NCI-H1105 treated with DMSO at 0.1 percent for 48 hours (cell line): ENCODE data around the gene CX3CR1.

Experiments used
- DNase-seq: peaks from one replicate; lab custom pipeline; 2025; lab: John Stamatoyannopoulos, UW

The CX3CR1 gene

DNA sequence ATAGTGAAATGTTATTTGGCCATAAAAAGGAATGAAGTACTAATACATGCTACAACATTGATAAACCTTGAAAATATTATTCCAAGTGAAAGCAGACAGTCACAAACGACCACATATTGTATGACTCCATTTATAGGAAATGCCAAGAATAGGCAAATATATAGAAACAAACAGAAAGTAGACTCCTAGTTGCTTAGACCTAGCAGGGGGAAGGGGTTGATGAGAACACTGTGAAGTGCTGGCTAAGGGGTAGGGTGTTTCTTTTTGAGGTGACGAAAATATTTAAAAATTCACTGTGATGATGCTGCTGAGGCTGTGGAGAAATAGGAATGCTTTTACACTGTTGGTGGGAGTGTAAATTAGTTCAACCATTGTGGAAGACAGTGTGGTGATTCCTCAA, 56.9 kb downstream of the CX3CR1 start:
- no peak for DNase-seq

DNA sequence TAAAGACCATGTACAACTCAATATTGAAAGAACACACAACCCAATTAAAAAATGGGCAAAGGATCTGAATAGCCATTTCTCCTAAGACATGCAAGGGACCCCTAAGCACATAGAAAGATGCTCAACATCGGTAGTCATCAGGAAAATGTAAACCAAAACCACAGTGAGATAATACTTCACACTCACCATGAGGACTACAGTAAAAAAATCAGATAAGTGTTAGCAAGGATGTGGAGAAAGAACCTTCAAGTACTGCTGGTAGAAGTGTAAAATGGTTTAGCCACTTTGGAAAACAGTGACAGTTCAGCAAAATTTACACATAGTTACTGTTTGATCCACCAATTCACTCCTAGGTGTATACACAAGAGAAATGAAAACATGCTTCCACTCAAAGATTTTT, 57.4 kb downstream of the CX3CR1 start:
- no peak for DNase-seq

DNA sequence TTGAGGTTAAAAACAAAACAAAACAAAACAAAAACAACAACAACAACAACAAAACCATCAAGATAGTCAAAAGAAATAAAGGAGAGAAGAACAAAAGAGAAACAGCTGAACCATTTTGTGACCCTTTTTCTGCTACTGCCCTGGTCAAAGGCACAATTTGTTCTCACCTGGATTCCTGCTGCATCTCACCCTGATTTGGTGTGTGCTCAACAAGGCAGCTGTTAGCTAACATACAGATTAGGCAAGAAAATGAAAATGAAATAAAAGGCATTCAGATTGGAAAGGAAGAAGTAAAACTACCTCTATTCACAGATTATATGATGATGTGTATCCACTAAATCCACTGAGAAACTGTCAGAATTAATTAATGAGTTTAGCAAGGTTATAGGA, 58.7 kb downstream of the CX3CR1 start:
- DNase-seq: no peak

DNA sequence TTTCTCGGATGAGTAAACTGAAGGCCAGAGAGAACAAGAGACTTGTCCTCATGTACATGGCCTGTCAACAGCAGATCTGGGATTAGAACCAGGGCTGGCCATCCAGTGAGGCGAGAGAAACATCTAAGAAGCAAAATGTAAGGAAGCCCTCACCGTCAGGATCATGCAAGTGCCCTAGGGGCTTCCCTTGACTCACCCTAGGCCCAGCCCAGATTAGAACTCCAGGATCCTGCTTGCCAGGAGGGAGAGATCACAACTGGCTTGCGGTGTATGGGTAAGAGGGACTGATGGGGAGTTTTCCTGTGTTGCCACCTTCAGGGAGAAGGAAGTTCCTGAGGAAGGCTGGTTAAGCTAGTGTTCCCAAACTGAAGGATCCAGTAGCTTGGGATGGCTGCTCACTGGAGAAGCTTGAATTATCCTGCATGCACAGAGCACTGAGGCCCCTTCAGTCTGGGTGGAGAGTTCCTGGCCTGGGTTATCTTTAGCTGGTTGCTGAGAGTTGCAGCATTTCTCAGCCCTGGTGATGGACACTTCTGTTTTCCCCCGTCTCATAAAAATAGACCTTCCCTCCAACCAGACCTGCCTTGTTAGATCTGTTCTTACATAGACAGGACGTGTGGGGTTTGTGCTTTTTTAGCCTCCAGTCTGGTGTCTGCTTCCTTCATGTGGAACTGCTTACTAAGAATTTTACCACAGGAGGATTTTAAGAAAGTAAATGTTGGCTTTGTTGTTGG, 59.3 kb downstream of the CX3CR1 start:
- DNase-seq: no peak

DNA sequence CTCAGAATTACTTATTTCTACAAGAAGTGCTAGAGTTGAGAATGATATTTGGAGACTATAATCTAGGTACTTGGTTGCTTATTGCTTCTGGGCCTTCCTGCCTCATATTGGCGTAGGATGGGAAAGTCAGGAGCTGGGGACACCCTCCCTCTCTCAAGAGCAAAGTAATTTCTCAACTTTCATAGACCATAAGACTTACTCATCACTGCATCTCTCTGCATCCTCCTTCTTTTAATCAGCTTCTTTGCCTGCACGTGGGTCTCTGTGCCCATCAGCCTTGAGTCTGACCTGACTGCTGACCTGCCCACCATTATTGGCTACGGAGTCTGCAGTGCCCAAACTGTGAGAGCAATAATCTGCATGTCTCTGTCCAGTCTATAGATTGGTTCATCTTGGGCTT, 60.1 kb downstream of the CX3CR1 start:
- DNase-seq: no peak

DNA sequence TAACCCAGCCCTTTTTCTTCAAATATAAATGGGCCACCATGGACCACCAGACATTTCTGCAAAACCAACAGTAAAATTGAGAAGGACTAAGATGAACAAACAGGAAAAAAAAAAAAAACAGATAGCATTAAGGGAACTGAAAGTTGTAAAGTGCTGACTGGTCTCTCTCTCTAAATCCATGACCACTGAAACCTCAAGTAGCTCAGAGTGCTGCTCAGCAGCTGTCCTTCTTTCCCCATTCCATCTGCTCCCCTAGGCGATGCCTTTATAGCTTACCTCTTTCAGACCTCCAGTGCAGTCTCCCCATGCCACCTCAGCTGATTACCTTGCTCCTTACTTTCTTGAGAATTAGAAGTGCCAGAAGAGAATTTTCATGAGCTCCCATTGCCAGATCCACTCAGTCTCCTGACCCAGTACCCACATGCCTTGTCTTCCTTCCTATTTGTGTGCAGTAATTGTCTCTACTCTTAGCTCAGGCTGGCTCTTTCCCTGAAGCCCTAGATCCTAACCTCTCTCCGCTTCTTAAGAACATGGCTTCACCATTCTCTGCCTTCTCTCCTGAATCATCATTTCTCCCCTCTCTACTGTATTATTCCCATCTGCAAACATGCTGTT, 63.6 kb downstream of the CX3CR1 start:
- no peak for DNase-seq

DNA sequence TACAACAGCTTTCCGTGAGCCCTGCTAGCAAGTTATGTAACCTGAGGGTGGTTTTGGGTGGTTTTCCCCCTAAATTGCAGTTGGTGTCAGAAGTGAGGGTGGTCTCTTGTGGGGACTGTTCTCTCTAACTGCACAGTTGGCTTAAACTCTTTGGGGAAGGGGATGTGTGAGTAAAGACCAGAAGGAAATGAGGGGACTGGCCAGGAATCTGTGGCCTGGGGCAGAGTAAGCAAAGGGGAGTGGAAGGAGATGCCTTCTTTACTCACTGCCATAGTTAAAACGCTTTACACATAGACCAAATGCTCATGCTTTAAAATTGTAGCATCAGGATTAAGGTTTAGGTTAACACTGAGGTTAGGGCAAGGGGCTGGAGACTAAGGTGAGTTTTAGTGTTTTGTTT, 66.2 kb downstream of the CX3CR1 start:
- no peak for DNase-seq
